Body of pancreas (tissue), 4 donors: Measurements from ENCODE around the gene GFI1. TPM values are rescaled to one million over a fixed set of nuclear protein-coding genes. Genes with fewer than 3 reads are reported as not detected.

Source experiments
- ATAC-seq: fragments of 150-250 bp; one replicate; pipeline ENCODE4 v1.9.1; 2016
- DNase-seq, 4 donors: peaks; one replicate each; pipeline ENCODE4 v3.0.0-alpha.2; 2019
- H3K27ac ChIP-seq, 4 donors: fragments of 200-600 bp; sonication (generic); 1 replicate in 3 of 4; 2 replicates in 1 of 4; pipeline versions ENCODE4 v1.5.1 to v1.6.1; 2016 to 2019; ENCODE audit warnings: mild to moderate bottlenecking in 1 of 4, mixed read lengths in 1 of 4, moderate library complexity in 1 of 4
- H3K27me3 ChIP-seq, 2 donors: fragments of 200-600 bp; sonication (generic); one replicate each; pipeline ENCODE4 v1.6.0; 2016; ENCODE audit warnings: mild to moderate bottlenecking in 1 of 2
- H3K36me3 ChIP-seq, 2 donors: fragments of 200-600 bp; sonication (generic); replicated peaks in 1 of 2; 2 replicates each; pipeline ENCODE4 v1.5.1; 2016; ENCODE audit warnings: low read depth in 2 of 2; ENCODE audit not compliant: insufficient read depth in 1 of 2
- H3K4me1 ChIP-seq: fragments of 200-600 bp; sonication (generic); one replicate; pipeline ENCODE4 v1.6.0; 2016
- H3K4me3 ChIP-seq, 2 donors: fragments of 200-600 bp; sonication (generic); 1 replicate in 1 of 2; 2 replicates in 1 of 2; pipeline ENCODE4 v1.5.1; 2016 to 2019
- H3K9me3 ChIP-seq, 3 donors: fragments of 200-600 bp; sonication (generic); 1 replicate in 2 of 3; 2 replicates in 1 of 3; pipeline ENCODE4 v1.5.1; 2016
- POLR2A ChIP-seq, 3 donors: fragments of 450-650 bp; IDR thresholded peaks; one replicate each; pipeline ENCODE4 v1.6.1; 2016; ENCODE audit warnings: antibody characterized with exemption in 3 of 3, mild to moderate bottlenecking in 2 of 3
- WGBS, 2 donors: methylation state at CpG; one replicate each; pipeline ENCODE4 v1.1.5; 2017; 5-methylcytosine and 5-hydroxymethylcytosine counted together
- intact Hi-C: fragments of 100-400 bp; cut with DNase I; formaldehyde crosslinking; loops from one replicate; pipeline ENCODE4 v1.15.1; 2023
- total RNA-seq, 2 donors: library from RNA; depleted of rRNA; stranded (reverse); fragments of >200 nt; gene quantifications; one replicate each; pipeline ENCODE4 v1.1.0, GENCODE V29; 2016
- TF ChIP-seq, protein P1 (sequence below), 7 experiments: fragments of 450-650 bp in 4 of 7; fragments of 200-600 bp in 3 of 7; sonication (generic) in 3 of 7; IDR thresholded peaks; one replicate each; pipeline ENCODE4 v1.5.1; 2016 to 2019; ENCODE audit warnings: antibody characterized with exemption in 7 of 7

GFI1 gene
- total RNA-seq, 2 donors from 2014 or later: 6.7 to 14.5 TPM

DNA sequence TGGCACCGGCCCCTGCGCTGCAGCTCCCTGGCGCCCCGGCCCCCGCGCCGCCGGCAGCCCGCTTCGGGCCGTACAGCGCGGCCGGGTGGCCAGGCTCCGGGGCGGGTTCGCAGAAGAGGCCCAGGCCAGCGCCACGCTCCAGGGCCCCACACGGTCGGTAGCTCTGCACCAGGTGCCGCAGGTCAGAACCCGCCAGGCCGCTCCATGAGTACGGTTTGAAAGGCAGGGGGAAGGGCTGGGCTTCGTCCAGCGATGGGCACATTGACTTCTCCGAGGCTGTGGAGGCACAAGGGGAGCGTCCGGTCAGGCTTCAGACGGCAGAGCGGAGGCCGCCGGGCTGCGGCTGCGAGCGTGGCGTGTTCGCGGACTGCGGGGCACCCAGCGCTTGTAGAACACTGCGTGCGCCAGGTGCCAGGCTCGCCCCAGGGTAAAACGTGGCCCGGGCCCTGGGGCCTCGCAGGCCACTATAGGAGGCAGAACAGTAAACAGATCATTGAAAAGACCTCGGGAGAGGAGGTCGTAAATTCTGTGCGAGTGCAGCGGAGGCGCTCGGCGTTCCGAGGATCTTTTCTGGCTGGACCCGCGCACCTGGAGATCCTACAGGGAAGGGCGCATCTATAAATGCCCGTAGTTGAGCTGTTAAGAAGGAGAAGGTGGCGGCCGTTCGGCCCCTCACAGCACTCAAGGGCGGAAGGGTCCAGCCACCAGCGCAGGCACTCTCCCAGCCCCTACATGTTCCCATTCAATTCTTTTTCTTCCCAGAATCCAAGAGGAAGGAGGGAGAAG, 5.7 kb downstream of the GFI1 start:
- intact Hi-C loops: no loop called here
- TF ChIP-seq POLR2A (IDR thresholded peaks at IDR 0.05): no peak
- TF ChIP-seq, protein P1, sequence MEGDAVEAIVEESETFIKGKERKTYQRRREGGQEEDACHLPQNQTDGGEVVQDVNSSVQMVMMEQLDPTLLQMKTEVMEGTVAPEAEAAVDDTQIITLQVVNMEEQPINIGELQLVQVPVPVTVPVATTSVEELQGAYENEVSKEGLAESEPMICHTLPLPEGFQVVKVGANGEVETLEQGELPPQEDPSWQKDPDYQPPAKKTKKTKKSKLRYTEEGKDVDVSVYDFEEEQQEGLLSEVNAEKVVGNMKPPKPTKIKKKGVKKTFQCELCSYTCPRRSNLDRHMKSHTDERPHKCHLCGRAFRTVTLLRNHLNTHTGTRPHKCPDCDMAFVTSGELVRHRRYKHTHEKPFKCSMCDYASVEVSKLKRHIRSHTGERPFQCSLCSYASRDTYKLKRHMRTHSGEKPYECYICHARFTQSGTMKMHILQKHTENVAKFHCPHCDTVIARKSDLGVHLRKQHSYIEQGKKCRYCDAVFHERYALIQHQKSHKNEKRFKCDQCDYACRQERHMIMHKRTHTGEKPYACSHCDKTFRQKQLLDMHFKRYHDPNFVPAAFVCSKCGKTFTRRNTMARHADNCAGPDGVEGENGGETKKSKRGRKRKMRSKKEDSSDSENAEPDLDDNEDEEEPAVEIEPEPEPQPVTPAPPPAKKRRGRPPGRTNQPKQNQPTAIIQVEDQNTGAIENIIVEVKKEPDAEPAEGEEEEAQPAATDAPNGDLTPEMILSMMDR (IDR thresholded peaks at IDR 0.05): no peak
- Histone ChIP-seq H3K9me3 (no peaks in the 10 kb centered on the region), H3K36me3 (no peaks in the 10 kb centered on the region), H3K27me3 (no peaks in the 10 kb centered on the region), H3K4me1 (peaks cover 53% of the 10 kb centered on the region), H3K27ac (no peak overlapping the region), H3K4me3 (no peak overlapping the region)
- no peak for ATAC-seq
- no peak for DNase-seq
- 67 to 83% methylated on average over 34 to 52 of the region's 65 CpGs for WGBS, 2 donors

- peaks cover 46% of the 10 kb centered on the region for H3K4me1 ChIP-seq
- no peaks in the 10 kb centered on the region for H3K36me3 ChIP-seq
- H3K9me3 ChIP-seq: no peaks in the 10 kb centered on the region
- 72 to 88% methylated on average over 39 to 51 of the region's 59 CpGs for WGBS, 2 donors
- no peak overlapping the region for H3K4me3 ChIP-seq
- TF ChIP-seq, protein P1 (IDR thresholded peaks at IDR 0.05): no peak
- no peak for TF ChIP-seq POLR2A (IDR thresholded peaks at IDR 0.05)
- ATAC-seq (no peak), DNase-seq (no peak)
- H3K27ac ChIP-seq: no peak overlapping the region
- H3K27me3 ChIP-seq: no peaks in the 10 kb centered on the region
- intact Hi-C loops: no loop called here
These were observed 6.4 kb downstream of the GFI1 start for GRCh38 chr1:92480200-92480812.

DNA sequence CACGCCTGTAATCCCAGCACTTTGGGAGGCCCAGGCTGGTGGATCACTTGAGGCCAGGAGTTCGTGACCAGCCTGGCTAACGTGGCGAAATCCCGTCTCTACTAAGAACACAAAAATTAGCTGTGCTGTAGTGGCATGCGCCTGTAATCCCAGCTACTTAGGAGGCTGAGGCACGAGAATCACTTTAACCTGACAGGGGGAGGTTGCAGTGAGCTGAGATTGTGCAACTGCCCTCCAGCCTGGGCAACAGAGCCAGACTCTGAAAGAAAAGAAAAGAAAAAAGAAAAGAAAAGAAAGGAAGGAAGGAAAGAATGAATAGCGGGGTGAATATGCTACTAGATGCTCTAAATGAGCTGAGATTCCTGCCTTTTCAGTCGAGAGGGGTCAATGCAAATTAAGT, 7.1 kb downstream of the GFI1 start:
- TF ChIP-seq POLR2A (IDR thresholded peaks at IDR 0.05): no peak
- TF ChIP-seq, protein P1 (IDR thresholded peaks at IDR 0.05): no peak
- no peak overlapping the region for H3K4me3 ChIP-seq
- WGBS, 2 donors: 91 to 93% methylated on average over 9 of the region's 9 CpGs
- ATAC-seq (no peak), DNase-seq (no peak)
- no peaks in the 10 kb centered on the region for H3K9me3 ChIP-seq
- no peak overlapping the region for H3K27ac ChIP-seq
- H3K36me3 ChIP-seq: no peaks in the 10 kb centered on the region
- no peaks in the 10 kb centered on the region for H3K27me3 ChIP-seq
- H3K4me1 ChIP-seq: peaks cover 39% of the 10 kb centered on the region
- intact Hi-C loops: no loop called here

DNA sequence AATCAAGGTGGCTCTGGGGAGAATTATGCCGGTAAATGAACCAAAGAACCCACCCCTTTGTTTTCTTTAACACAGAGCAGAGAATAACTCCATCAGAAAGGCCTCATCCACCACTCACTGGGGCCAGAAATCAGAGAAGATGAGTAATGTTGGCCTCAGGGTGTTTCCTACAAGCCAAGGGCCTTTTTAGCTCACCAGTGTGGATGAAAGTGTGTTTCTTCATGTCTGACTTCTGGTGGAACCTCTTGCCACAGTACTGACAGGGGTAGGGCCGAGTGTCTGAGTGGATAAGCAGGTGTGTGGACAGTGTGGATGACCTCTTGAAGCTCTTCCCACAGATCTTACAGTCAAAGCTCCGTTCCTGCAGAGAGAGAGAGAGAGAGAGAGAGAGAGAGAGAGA, 8.3 kb downstream of the GFI1 start:
- no peak for TF ChIP-seq POLR2A (IDR thresholded peaks at IDR 0.05)
- TF ChIP-seq, protein P1 (IDR thresholded peaks at IDR 0.05): no peak
- H3K27me3 ChIP-seq: no peaks in the 10 kb centered on the region
- ATAC-seq: no peak

More for the DNA sequence above, 8.3 kb downstream of the GFI1 start:
- H3K4me3 ChIP-seq: no peak overlapping the region
- no peak overlapping the region for H3K27ac ChIP-seq
- WGBS, 2 donors: 82 to 100% methylated on average over 3 of the region's 3 CpGs
- H3K4me1 ChIP-seq: peaks cover 27% of the 10 kb centered on the region
- DNase-seq: no peak
- H3K36me3 ChIP-seq: no peaks in the 10 kb centered on the region
- intact Hi-C loops: no loop called here
- no peaks in the 10 kb centered on the region for H3K9me3 ChIP-seq
